SK-N-SH (cell line): ENCODE data around the gene RIMS4. TPM values are rescaled to one million over a fixed set of nuclear protein-coding genes. Genes with fewer than 3 reads are reported as not detected.

Experiments
- CTCF ChIA-PET: fragments of 300-600, 350-600 bp; formaldehyde crosslinking; extraction: SDS; loops from one replicate; lab custom pipeline; 2021; lab: Yijun Ruan, JAX
- POLR2A ChIA-PET: fragments of 350-600 bp; sonication (Branson Sonifier 250); formaldehyde crosslinking; extraction: SDS; loops from one replicate; lab custom pipeline; 2020; ENCODE audit warnings: antibody characterized with exemption, inconsistent platforms; lab: Yijun Ruan, JAX
- DNase-seq: peaks from one replicate; pipeline ENCODE4 v3.0.0; 2012
- H2AFZ ChIP-seq: fragments of 200-600 bp; sonication (generic); 2 replicates; pipeline ENCODE4 v1.8.1; 2016; ENCODE audit warnings: antibody characterized with exemption, mild to moderate bottlenecking, low read depth
- H3F3A ChIP-seq: fragments of 200-600 bp; sonication (generic); replicated peaks from 2 replicates; pipeline ENCODE3; 2016; ENCODE audit warnings: antibody characterized with exemption, mild to moderate bottlenecking; ENCODE audit not compliant: insufficient read depth
- H3K27ac ChIP-seq, 2 experiments: fragments of 200-500 bp in 1 of 2; fragments of 200-600 bp in 1 of 2; sonication (Bioruptor generic) in 1 of 2; sonication (generic), shearing (Covaris generic) in 1 of 2; 2 replicates each; pipeline versions ENCODE4 v1.5.1 to v1.6.1; 2014 to 2016; ENCODE audit warnings: low read depth in 2 of 2, inconsistent platforms in 1 of 2, low read length in 1 of 2, mild to moderate bottlenecking in 1 of 2, mixed read lengths in 1 of 2
- H3K27me3 ChIP-seq: fragments of 200-600 bp; sonication (generic), shearing (Covaris generic); 2 replicates; pipeline ENCODE4 v1.6.1; 2016; ENCODE audit warnings: mixed run types; ENCODE audit not compliant: insufficient read depth
- H3K36me3 ChIP-seq, 2 experiments: fragments of 200-500 bp in 1 of 2; fragments of 200-600 bp in 1 of 2; sonication (Bioruptor generic) in 1 of 2; sonication (generic) in 1 of 2; replicated peaks in 1 of 2; 2 replicates each; pipeline versions ENCODE3 to v1.5.1; 2014 to 2016; ENCODE audit warnings: low read length in 1 of 2, mild to moderate bottlenecking in 1 of 2; ENCODE audit not compliant: insufficient read depth in 2 of 2, control insufficient read depth in 1 of 2
- H3K4me1 ChIP-seq, 2 experiments: fragments of 200-500 bp in 1 of 2; fragments of 200-600 bp in 1 of 2; sonication (Bioruptor generic) in 1 of 2; sonication (generic), shearing (Covaris generic) in 1 of 2; 2 replicates each; pipeline versions ENCODE4 v1.5.1 to v1.6.1; 2014 to 2016; ENCODE audit warnings: low read depth in 1 of 2, low read length in 1 of 2, mixed run types in 1 of 2; ENCODE audit not compliant: insufficient read depth in 2 of 2, control insufficient read depth in 1 of 2
- H3K4me2 ChIP-seq: fragments of 200-600 bp; sonication (generic), shearing (Covaris generic); 2 replicates; pipeline ENCODE4 v1.6.1; 2017; ENCODE audit warnings: mixed run types
- H3K4me3 ChIP-seq, 2 experiments: fragments of 200-500 bp in 1 of 2; fragments of 200-600 bp in 1 of 2; sonication (Bioruptor generic) in 1 of 2; sonication (generic), shearing (Covaris generic) in 1 of 2; 2 replicates each; pipeline versions ENCODE4 v1.5.1 to v1.8.1; 2014 to 2016; ENCODE audit warnings: low read depth in 2 of 2, inconsistent platforms in 1 of 2, low read length in 1 of 2, mild to moderate bottlenecking in 1 of 2, mixed read lengths in 1 of 2, moderate library complexity in 1 of 2
- H3K79me2 ChIP-seq: fragments of 200-600 bp; sonication (generic); 2 replicates; pipeline ENCODE4 v1.8.1; 2017; ENCODE audit warnings: mild to moderate bottlenecking; ENCODE audit not compliant: insufficient read depth
- H3K9ac ChIP-seq: fragments of 200-600 bp; sonication (generic); 2 replicates; pipeline ENCODE4 v1.6.1; 2017; ENCODE audit warnings: mixed run types
- H3K9me2 ChIP-seq: fragments of 200-600 bp; sonication (generic); 2 replicates; pipeline ENCODE4 v1.6.1; 2017; ENCODE audit warnings: mixed run types
- H3K9me3 ChIP-seq: fragments of 200-600 bp; sonication (generic); 2 replicates; pipeline ENCODE4 v1.6.1; 2017; ENCODE audit warnings: mixed run types, mild to moderate bottlenecking, moderate library complexity
- H4K20me1 ChIP-seq: fragments of 200-600 bp; sonication (generic); 2 replicates; pipeline ENCODE4 v1.6.1; 2017; ENCODE audit warnings: mild to moderate bottlenecking, mixed run types; ENCODE audit not compliant: insufficient read depth
- CHD2 ChIP-seq: fragments of 150-350 bp; IDR thresholded peaks from 2 replicates; pipeline ENCODE4 v1.6.1; 2018; ENCODE audit warnings: low read length; ENCODE audit not compliant: partially characterized antibody
- EP300 ChIP-seq, 2 experiments: IDR thresholded peaks; 2 replicates each; pipeline versions ENCODE4 v1.4.0 to v1.6.1; 2012; ENCODE audit warnings: borderline replicate concordance in 1 of 2, low read depth in 1 of 2, low read length in 1 of 2
- EZH2phosphoT487 ChIP-seq: fragments of 200-600 bp; sonication (generic); IDR thresholded peaks from 2 replicates; pipeline ENCODE4 v1.6.1; 2017; ENCODE audit warnings: low read depth, mixed run types, mild to moderate bottlenecking, antibody characterized with exemption, moderate library complexity, borderline replicate concordance
- FOSL2 ChIP-seq: IDR thresholded peaks from 2 replicates; pipeline ENCODE4 v1.4.0; 2012; ENCODE audit warnings: low read depth, mild to moderate bottlenecking, moderate library complexity, borderline replicate concordance
- FOXM1 ChIP-seq: IDR thresholded peaks from 2 replicates; pipeline ENCODE4 v1.4.0; 2012; ENCODE audit warnings: low read depth, mild to moderate bottlenecking
- GABPA ChIP-seq: IDR thresholded peaks from 2 replicates; pipeline ENCODE4 v1.4.0; 2012; ENCODE audit warnings: low read depth, mild to moderate bottlenecking
- GATA2 ChIP-seq: sonication (generic); formaldehyde crosslinking; IDR thresholded peaks from 2 replicates; pipeline ENCODE4 v1.5.0; 2020; ENCODE audit warnings: mild to moderate bottlenecking, missing genetic modification reagents
- JUND ChIP-seq: IDR thresholded peaks from 2 replicates; pipeline ENCODE4 v1.4.0; 2012
- MEF2A ChIP-seq: IDR thresholded peaks from 2 replicates; pipeline ENCODE4 v1.4.0; 2012; ENCODE audit warnings: low read depth, borderline replicate concordance
- NFIC ChIP-seq: IDR thresholded peaks from 2 replicates; pipeline ENCODE4 v1.4.0; 2012; ENCODE audit warnings: borderline replicate concordance
- POLR2AphosphoS5 ChIP-seq: IDR thresholded peaks from 2 replicates; pipeline ENCODE4 v1.6.1; 2012; ENCODE audit warnings: low read depth, low read length
- RAD21 ChIP-seq: IDR thresholded peaks from 2 replicates; pipeline ENCODE4 v1.6.1; 2012; ENCODE audit warnings: mild to moderate bottlenecking, low read length
- RXRA ChIP-seq: IDR thresholded peaks from 2 replicates; pipeline ENCODE4 v1.4.0; 2012; ENCODE audit warnings: low read depth, mild to moderate bottlenecking, borderline replicate concordance
- SIN3A ChIP-seq: IDR thresholded peaks from 2 replicates; pipeline ENCODE4 v1.6.1; 2012; ENCODE audit warnings: low read depth, mild to moderate bottlenecking, low read length, moderate library complexity, borderline replicate concordance
- SMC3 ChIP-seq: IDR thresholded peaks from 2 replicates; pipeline ENCODE4 v1.6.1; 2012; ENCODE audit warnings: low read depth, low read length, improper control_type of control experiment
- TAF1 ChIP-seq: IDR thresholded peaks from 2 replicates; pipeline ENCODE4 v1.6.1; 2012; ENCODE audit warnings: low read depth, mild to moderate bottlenecking, low read length, moderate library complexity, borderline replicate concordance
- TCF12 ChIP-seq: IDR thresholded peaks from 2 replicates; pipeline ENCODE4 v1.4.0; 2012
- TEAD4 ChIP-seq: IDR thresholded peaks from 2 replicates; pipeline ENCODE4 v1.4.0; 2012; ENCODE audit warnings: mild to moderate bottlenecking, borderline replicate concordance; ENCODE audit not compliant: insufficient read depth
- WGBS: methylation state at CpG from one replicate; pipeline ENCODE4 v1.1.6; 2017; ENCODE audit warnings: low lambda C conversion rate; 5-methylcytosine and 5-hydroxymethylcytosine counted together
- polyA plus RNA-seq, 3 experiments: library from polyadenylated mRNA; depleted of rRNA; stranded (reverse); fragments of >200 nt; gene quantifications; 2 replicates each; pipeline ENCODE4 v1.2.3, GENCODE V29; 2012
- TF ChIP-seq, protein P1 (sequence below): IDR thresholded peaks from 2 replicates; pipeline ENCODE4 v1.4.0; 2012; ENCODE audit warnings: low read depth, borderline replicate concordance
- TF ChIP-seq, protein P2 (sequence below): fragments of 150-350 bp; IDR thresholded peaks from 2 replicates; pipeline ENCODE4 v1.6.1; 2017; ENCODE audit warnings: antibody characterized with exemption, low read length, low read depth, borderline replicate concordance
- TF ChIP-seq, protein P3 (sequence below): fragments of 200-600 bp; sonication (generic); IDR thresholded peaks from 2 replicates; pipeline ENCODE4 v1.6.1; 2017; ENCODE audit warnings: antibody characterized with exemption, mild to moderate bottlenecking, moderate library complexity
- TF ChIP-seq, protein P4 (sequence below): IDR thresholded peaks from 2 replicates; pipeline ENCODE4; 2012
- TF ChIP-seq, protein P5 (sequence below): IDR thresholded peaks from 2 replicates; pipeline ENCODE4 v1.4.0; 2012; ENCODE audit warnings: low read depth

RIMS4 gene
- polyA plus RNA-seq, 1 of the 3 experiments (the other 2 are of a cell fraction), result 0.13 TPM

DNA sequence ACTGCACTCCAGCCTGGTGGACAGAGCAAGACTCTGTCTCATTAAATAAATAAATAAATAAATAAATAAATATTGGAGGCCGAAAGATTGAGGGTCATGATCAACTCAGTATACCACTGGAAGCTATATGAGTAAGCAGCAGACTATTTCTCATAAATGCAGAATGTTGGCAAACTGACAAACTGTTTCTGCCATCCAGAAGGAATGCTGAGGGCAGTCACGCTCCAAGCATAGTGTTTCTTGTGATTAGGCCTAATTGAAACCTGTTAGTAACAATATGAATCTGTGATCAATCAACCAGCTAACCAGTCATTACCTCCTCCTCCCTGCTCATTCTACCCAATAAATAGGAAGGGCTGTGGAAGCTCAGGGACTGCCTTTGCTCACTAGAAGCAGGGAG is 79.9 kb downstream of the RIMS4 start:
- CTCF ChIA-PET, result interaction anchor here (1.0 to 9.0 kb wide), 4 partner anchors 11 to 47 kb away, joined by 3 to 183 read pairs (median 10); no protein-coding TSS in a partner anchor

DNA sequence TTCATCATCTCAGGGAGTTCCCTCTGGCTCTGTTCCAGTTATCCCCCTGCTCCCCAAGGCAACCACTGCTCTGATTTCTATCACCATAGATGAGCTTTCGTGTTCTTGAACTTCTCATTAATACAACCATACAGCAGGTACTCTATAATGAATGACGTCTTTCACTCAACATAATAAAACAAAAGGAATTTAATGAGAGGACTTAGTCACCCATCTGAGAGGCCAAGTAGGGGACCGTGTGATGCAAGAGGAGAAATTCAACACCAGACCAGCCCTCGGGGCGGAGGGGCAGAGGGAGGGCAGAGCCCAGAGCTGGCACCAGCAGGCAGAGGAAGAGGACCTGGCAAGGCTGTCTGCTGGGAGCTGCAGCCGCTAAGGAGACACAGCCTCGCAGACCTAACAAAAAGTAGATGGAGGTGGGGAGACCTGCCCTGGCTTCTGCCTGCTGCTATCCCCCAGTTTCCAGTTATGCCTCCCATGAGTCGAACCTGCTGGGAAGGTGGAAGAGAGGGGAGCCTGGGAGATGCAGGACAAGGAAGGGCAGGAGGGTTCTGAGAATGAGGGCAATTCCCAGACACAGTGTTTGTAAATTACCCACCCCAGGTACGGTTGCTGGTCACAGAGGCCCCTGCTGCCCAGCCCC is 81.4 kb downstream of the RIMS4 start:
- DNase-seq, result peak; percentile 88
- Histone ChIP-seq H3K4me1 (peaks cover 19 to 21% of the 10 kb centered on the region in 2 experiments), H3K79me2 (no peaks in the 10 kb centered on the region), H2AFZ (no peak overlapping the region; the same call in 1 of the 2 replicates), H3K27ac (peak overlapping the region; percentile 45 to 67), H3K4me2 (peak overlapping the region; percentile 75), H3K36me3 (no peaks in the 10 kb centered on the region), H3K27me3 (no peaks in the 10 kb centered on the region), H3K9me2 (no peaks in the 10 kb centered on the region), H3K9me3 (no peaks in the 10 kb centered on the region), H3K4me3 (peak overlapping the region; percentile 0 to 22; a peak in 1 of 4 replicates), H3F3A (peaks cover 21% of the 10 kb centered on the region), H3K9ac (peak overlapping the region; percentile 50; the same call in 1 of the 2 replicates), H4K20me1 (no peaks in the 10 kb centered on the region)
- POLR2A ChIA-PET, result interaction anchor here (0.5 kb wide), 1 partner anchor 146 kb away, joined by 3 read pairs; no protein-coding TSS in a partner anchor
- whole genome bisulfite sequencing, result 2% methylated on average over 9 of the region's 9 CpGs
- CTCF ChIA-PET, result interaction anchor here (1.0 to 9.0 kb wide), 7 partner anchors 9 to 138 kb away, joined by 3 to 183 read pairs (median 5); no protein-coding TSS in a partner anchor
- peak; percentile 79 for TF ChIP-seq FOSL2
- TF ChIP-seq, protein P1, sequence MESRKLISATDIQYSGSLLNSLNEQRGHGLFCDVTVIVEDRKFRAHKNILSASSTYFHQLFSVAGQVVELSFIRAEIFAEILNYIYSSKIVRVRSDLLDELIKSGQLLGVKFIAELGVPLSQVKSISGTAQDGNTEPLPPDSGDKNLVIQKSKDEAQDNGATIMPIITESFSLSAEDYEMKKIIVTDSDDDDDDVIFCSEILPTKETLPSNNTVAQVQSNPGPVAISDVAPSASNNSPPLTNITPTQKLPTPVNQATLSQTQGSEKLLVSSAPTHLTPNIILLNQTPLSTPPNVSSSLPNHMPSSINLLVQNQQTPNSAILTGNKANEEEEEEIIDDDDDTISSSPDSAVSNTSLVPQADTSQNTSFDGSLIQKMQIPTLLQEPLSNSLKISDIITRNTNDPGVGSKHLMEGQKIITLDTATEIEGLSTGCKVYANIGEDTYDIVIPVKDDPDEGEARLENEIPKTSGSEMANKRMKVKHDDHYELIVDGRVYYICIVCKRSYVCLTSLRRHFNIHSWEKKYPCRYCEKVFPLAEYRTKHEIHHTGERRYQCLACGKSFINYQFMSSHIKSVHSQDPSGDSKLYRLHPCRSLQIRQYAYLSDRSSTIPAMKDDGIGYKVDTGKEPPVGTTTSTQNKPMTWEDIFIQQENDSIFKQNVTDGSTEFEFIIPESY, result no peak
- peak; percentile 19; the same call in 1 of the 2 replicates for TF ChIP-seq MEF2A
- TF ChIP-seq, protein P2, sequence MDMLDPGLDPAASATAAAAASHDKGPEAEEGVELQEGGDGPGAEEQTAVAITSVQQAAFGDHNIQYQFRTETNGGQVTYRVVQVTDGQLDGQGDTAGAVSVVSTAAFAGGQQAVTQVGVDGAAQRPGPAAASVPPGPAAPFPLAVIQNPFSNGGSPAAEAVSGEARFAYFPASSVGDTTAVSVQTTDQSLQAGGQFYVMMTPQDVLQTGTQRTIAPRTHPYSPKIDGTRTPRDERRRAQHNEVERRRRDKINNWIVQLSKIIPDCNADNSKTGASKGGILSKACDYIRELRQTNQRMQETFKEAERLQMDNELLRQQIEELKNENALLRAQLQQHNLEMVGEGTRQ, result no peak
- TF ChIP-seq TCF12, result peak; percentile 86
- TF ChIP-seq, protein P3, sequence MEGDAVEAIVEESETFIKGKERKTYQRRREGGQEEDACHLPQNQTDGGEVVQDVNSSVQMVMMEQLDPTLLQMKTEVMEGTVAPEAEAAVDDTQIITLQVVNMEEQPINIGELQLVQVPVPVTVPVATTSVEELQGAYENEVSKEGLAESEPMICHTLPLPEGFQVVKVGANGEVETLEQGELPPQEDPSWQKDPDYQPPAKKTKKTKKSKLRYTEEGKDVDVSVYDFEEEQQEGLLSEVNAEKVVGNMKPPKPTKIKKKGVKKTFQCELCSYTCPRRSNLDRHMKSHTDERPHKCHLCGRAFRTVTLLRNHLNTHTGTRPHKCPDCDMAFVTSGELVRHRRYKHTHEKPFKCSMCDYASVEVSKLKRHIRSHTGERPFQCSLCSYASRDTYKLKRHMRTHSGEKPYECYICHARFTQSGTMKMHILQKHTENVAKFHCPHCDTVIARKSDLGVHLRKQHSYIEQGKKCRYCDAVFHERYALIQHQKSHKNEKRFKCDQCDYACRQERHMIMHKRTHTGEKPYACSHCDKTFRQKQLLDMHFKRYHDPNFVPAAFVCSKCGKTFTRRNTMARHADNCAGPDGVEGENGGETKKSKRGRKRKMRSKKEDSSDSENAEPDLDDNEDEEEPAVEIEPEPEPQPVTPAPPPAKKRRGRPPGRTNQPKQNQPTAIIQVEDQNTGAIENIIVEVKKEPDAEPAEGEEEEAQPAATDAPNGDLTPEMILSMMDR, result no peak
- peak; percentile 79 for TF ChIP-seq JUND
- no peak for TF ChIP-seq SMC3

More for the DNA sequence above, 79.9 kb downstream of the RIMS4 start:
- no peaks in the 10 kb centered on the region for H3K9me2 ChIP-seq
- H3K4me1 ChIP-seq, result peaks cover 19 to 21% of the 10 kb centered on the region in 2 experiments
- no peak for DNase-seq
- H3K36me3 ChIP-seq, result no peaks in the 10 kb centered on the region
- 16% methylated on average over 2 of the region's 2 CpGs for WGBS
- H4K20me1 ChIP-seq, result no peaks in the 10 kb centered on the region
- no peak for TF ChIP-seq TAF1
- no peak for TF ChIP-seq MEF2A
- TF ChIP-seq, protein P4, sequence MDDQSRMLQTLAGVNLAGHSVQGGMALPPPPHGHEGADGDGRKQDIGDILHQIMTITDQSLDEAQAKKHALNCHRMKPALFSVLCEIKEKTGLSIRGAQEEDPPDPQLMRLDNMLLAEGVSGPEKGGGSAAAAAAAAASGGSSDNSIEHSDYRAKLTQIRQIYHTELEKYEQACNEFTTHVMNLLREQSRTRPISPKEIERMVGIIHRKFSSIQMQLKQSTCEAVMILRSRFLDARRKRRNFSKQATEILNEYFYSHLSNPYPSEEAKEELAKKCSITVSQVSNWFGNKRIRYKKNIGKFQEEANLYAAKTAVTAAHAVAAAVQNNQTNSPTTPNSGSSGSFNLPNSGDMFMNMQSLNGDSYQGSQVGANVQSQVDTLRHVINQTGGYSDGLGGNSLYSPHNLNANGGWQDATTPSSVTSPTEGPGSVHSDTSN, result peak; percentile 85
- TF ChIP-seq JUND, result peak; percentile 76
- TF ChIP-seq RAD21, result no peak
- TF ChIP-seq FOSL2, result peak; percentile 88
- peak; percentile 91 for TF ChIP-seq NFIC
- TF ChIP-seq POLR2AphosphoS5, result peak; percentile 47; the same call in 1 of the 2 replicates
- no peak for TF ChIP-seq GATA2 (CRISPR knock-in tag)
- peak in 1 of 2 experiments; percentile 64; a peak in 1 of 4 replicates for TF ChIP-seq EP300 (IDR thresholded peaks at IDR 0.05; ENCODE audit: borderline replicate concordance in 1 of 2, low read depth in 1 of 2, low read length in 1 of 2)
- no peak for TF ChIP-seq EZH2phosphoT487
- TF ChIP-seq, protein P2, result no peak
- peak; percentile 54; the same call in 1 of the 2 replicates for TF ChIP-seq RXRA
- no peak for TF ChIP-seq FOXM1
- no peak for TF ChIP-seq SIN3A
- TF ChIP-seq, protein P5, sequence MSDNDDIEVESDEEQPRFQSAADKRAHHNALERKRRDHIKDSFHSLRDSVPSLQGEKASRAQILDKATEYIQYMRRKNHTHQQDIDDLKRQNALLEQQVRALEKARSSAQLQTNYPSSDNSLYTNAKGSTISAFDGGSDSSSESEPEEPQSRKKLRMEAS, result 0 out of 2 replicates have a peak, but pooled peaks have one; percentile 26
- TF ChIP-seq CHD2, result no peak
- TF ChIP-seq TCF12, result peak; percentile 81
- no peak for TF ChIP-seq GABPA
- TF ChIP-seq TEAD4, result peak; percentile 76; the same call in 1 of the 2 replicates
- H3K79me2 ChIP-seq, result no peaks in the 10 kb centered on the region
- POLR2A ChIA-PET, result no interaction called here
- no peak overlapping the region for H3K4me2 ChIP-seq
- H3F3A ChIP-seq, result peaks cover 21% of the 10 kb centered on the region
- no peak overlapping the region for H3K9ac ChIP-seq
- H3K27me3 ChIP-seq, result no peaks in the 10 kb centered on the region
- no peak overlapping the region for H3K4me3 ChIP-seq
- H3K9me3 ChIP-seq, result no peaks in the 10 kb centered on the region
- H2AFZ ChIP-seq, result no peak overlapping the region; the same call in 1 of the 2 replicates
- peak overlapping the region; percentile 14 to 77; a peak in 2 of 4 replicates for H3K27ac ChIP-seq
